22Rv1 (cell line): ENCODE data around the gene HCRT.

Source experiments
- ZFX ChIP-seq: fragments of 450-650 bp; IDR thresholded peaks from 2 replicates; pipeline ENCODE4 v1.6.1; 2017; ENCODE audit warnings: antibody characterized with exemption, borderline replicate concordance
- TF ChIP-seq, protein P1 (sequence below): fragments of 450-650 bp; IDR thresholded peaks from 2 replicates; pipeline ENCODE4 v1.5.1; 2017; ENCODE audit warnings: mild to moderate bottlenecking

- TF ChIP-seq, protein P1, sequence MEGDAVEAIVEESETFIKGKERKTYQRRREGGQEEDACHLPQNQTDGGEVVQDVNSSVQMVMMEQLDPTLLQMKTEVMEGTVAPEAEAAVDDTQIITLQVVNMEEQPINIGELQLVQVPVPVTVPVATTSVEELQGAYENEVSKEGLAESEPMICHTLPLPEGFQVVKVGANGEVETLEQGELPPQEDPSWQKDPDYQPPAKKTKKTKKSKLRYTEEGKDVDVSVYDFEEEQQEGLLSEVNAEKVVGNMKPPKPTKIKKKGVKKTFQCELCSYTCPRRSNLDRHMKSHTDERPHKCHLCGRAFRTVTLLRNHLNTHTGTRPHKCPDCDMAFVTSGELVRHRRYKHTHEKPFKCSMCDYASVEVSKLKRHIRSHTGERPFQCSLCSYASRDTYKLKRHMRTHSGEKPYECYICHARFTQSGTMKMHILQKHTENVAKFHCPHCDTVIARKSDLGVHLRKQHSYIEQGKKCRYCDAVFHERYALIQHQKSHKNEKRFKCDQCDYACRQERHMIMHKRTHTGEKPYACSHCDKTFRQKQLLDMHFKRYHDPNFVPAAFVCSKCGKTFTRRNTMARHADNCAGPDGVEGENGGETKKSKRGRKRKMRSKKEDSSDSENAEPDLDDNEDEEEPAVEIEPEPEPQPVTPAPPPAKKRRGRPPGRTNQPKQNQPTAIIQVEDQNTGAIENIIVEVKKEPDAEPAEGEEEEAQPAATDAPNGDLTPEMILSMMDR, result no peak
- no peak for TF ChIP-seq ZFX
Observed at GRCh38 chr17:42198897-42199296, 13.6 kb upstream of the HCRT start.
